Muscle layer of colon (tissue), 2 donors: Measurements from ENCODE around the gene KLHL28.

Experiments used
- H3K27ac ChIP-seq: one replicate; pipeline ENCODE4 v1.7.0; 2013; ENCODE audit warnings: low read depth, mild to moderate bottlenecking, low read length, moderate library complexity
- H3K27me3 ChIP-seq, 2 donors: one replicate each; pipeline ENCODE4 v1.7.0; 2013; ENCODE audit warnings: low read length in 2 of 2, mild to moderate bottlenecking in 2 of 2; ENCODE audit not compliant: insufficient read depth in 2 of 2, control insufficient read depth in 1 of 2
- H3K36me3 ChIP-seq: one replicate; pipeline ENCODE4 v1.7.0; 2013; ENCODE audit warnings: mild to moderate bottlenecking, low read length; ENCODE audit not compliant: insufficient read depth
- H3K4me1 ChIP-seq: one replicate; pipeline ENCODE4 v1.7.0; 2013; ENCODE audit warnings: mild to moderate bottlenecking, low read length; ENCODE audit not compliant: insufficient read depth
- H3K4me3 ChIP-seq, 2 donors: one replicate each; pipeline ENCODE4 v1.7.0; 2013; ENCODE audit warnings: low read length in 2 of 2, low read depth in 1 of 2, mild to moderate bottlenecking in 1 of 2, moderate library complexity in 1 of 2
- H3K9ac ChIP-seq: one replicate; pipeline ENCODE4 v1.7.0; 2013; ENCODE audit warnings: low read length
- H3K9me3 ChIP-seq: one replicate; pipeline ENCODE4 v1.7.0; 2013; ENCODE audit warnings: mild to moderate bottlenecking, low read length
- donor health status: abdominal sarcoma.
- donor health status: Adenocarcinoma of cecum.

KLHL28 gene

DNA sequence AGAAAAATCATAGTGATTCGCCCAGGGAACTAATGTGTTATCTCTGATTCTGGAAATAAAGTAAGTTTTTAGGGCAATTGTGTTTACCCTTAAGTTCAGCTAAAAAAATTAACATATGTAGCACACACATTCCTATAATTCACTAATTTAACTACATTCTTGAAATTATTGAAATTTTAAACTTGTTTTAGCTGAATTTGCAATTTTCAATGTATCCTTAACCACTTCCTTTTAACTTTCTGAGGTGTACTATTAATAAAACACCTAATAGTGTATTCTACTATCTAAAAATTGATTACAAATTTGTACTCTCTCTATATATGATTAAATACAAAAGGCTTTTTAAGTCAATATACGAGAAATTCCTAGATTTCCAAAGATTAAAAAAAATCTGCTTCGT, 2.2 kb downstream of the KLHL28 start:
- H3K36me3 ChIP-seq, result no peaks in the 10 kb centered on the region
- no peak overlapping the region for H3K9ac ChIP-seq
- H3K9me3 ChIP-seq, result no peaks in the 10 kb centered on the region
- no peak overlapping the region for H3K27ac ChIP-seq
- no peak overlapping the region for H3K4me3 ChIP-seq
- H3K4me1 ChIP-seq, result peaks cover 34% of the 10 kb centered on the region
- H3K27me3 ChIP-seq, result no peaks in the 10 kb centered on the region

- Histone ChIP-seq H3K4me3 (no peak overlapping the region), H3K4me1 (peaks cover 27% of the 10 kb centered on the region), H3K9ac (no peak overlapping the region), H3K9me3 (no peaks in the 10 kb centered on the region), H3K36me3 (no peaks in the 10 kb centered on the region), H3K27ac (no peak overlapping the region), H3K27me3 (no peaks in the 10 kb centered on the region)
These were observed 4.9 kb downstream of the KLHL28 start for GRCh38 chr14:44956866-44957265.

DNA sequence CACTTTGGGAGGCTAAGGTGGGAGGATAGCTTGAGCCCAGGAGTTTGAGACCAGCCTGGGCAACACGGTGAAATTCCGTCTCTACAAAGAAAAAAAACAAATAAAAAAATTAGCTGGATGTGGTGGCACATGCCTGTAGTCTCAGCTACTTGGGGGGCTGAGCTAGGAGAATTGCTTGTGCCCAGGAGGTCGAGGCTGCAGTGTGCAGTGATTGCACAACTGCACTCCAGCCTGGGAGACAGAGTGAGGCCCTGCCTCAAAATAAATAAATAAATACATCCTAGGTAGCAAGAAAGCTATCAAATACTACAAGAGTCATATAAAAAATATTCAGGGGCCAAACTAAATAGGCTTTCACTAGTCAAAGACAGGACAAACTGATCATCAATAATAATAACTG, 6.2 kb downstream of the KLHL28 start:
- Histone ChIP-seq H3K27ac (no peak overlapping the region), H3K9me3 (no peaks in the 10 kb centered on the region), H3K36me3 (no peaks in the 10 kb centered on the region), H3K9ac (no peak overlapping the region), H3K27me3 (no peaks in the 10 kb centered on the region), H3K4me3 (no peak overlapping the region), H3K4me1 (peaks cover 27% of the 10 kb centered on the region)

DNA sequence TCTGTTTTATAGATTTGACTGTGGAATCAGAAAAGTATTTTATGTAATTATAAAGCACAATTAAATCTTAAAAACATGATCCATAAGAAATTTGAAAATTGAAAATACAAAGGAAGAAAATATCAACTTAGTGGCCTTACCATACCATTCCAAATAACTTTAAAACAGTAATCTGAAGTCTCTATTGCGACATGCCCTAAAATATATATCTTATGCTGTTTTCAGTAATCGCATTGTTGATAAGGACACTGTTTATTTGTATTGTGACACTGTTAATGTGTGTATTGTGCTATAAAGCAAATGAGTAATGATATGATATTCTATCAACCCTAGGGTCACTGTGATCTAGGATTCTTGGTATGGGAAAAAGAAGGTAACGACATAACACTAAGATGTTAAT, 7.0 kb downstream of the KLHL28 start:
- H3K27ac ChIP-seq, result no peak overlapping the region
- no peak overlapping the region for H3K9ac ChIP-seq
- H3K4me1 ChIP-seq, result peaks cover 19% of the 10 kb centered on the region
- H3K4me3 ChIP-seq, result no peak overlapping the region
- no peaks in the 10 kb centered on the region for H3K36me3 ChIP-seq
- H3K27me3 ChIP-seq, result no peaks in the 10 kb centered on the region
- H3K9me3 ChIP-seq, result no peaks in the 10 kb centered on the region

DNA sequence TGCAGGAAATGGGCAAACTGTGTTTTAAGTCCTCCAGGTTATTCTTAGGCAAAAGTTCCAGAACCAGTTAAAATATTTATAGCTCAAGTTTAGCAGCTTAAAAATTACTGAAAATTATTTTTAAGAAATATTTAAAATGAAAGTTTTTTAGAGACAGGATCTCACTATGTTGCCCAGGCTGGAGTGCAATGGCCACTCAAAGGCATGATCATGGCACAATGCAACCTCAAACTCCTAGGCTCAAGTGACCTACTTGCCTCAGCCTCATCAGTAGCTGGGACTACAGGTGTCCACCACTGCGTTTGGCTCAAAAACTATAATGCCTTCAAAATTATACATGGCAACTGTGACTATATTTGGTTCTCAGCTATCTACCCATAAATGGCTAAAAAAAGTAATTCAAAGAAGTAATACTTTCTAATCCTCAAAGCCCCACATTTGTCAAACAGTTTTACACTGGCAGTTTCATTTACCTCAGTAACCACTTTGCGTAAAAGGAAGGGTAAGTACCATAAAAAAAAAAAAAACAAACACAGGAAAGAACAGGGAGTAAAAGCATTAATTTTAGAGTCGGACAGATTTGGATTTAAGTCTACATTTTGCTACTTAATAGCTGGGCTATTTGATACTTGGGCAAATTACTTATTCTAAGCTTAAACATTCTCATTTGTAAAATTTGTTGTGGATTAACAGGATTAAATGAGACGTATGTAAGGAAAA, 9.2 kb downstream of the KLHL28 start:
- H3K27me3 ChIP-seq, result no peaks in the 10 kb centered on the region
- H3K4me3 ChIP-seq, result no peak overlapping the region
- H3K27ac ChIP-seq, result no peak overlapping the region
- peaks cover 7% of the 10 kb centered on the region for H3K4me1 ChIP-seq
- H3K9ac ChIP-seq, result no peak overlapping the region
- H3K36me3 ChIP-seq, result no peaks in the 10 kb centered on the region
- no peaks in the 10 kb centered on the region for H3K9me3 ChIP-seq

DNA sequence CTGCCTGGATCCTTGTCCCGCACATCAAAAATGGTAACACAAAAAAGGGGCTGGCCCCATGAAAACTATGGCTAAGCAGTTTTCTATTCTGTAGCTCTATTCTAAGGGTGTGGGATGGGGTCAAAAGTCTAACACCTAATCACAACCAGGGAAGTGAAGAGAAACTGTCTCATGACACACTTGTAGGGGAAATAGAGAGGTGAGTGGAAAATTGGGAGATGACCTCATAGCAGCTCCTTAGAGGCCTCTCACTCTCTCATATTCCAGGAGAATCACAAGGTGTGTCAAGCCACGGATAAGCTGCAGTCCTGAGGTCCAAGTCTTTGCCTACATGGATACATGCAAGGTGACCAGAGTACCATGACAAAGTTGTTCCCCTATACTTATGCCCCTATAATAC, 10.7 kb downstream of the KLHL28 start:
- no peaks in the 10 kb centered on the region for H3K9me3 ChIP-seq
- no peak overlapping the region for H3K27ac ChIP-seq
- no peaks in the 10 kb centered on the region for H3K4me1 ChIP-seq
- H3K27me3 ChIP-seq, result no peaks in the 10 kb centered on the region
- no peak overlapping the region for H3K4me3 ChIP-seq
- H3K36me3 ChIP-seq, result no peaks in the 10 kb centered on the region
- H3K9ac ChIP-seq, result no peak overlapping the region

DNA sequence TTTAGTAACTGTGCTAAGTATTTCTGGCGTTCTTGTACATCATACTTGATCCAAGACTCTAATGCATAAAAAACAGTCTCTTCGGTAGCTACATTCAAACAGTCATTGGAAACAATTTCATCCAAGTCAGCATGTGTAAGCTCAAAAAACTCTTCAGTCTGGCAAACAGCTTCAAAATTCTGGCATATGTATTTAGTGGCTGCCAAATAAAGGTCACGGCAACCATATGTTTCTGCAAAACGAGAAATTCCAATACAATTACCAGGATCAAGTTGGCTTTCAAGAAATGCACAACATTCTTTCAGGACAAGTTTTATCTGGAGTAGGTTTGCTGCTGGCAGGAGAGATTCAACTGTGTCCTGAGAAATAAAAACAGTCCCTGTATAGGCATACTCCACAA, 16.5 kb downstream of the KLHL28 start:
- H3K4me3 ChIP-seq, result no peak overlapping the region
- no peaks in the 10 kb centered on the region for H3K9me3 ChIP-seq
- peaks cover 4% of the 10 kb centered on the region for H3K4me1 ChIP-seq
- no peaks in the 10 kb centered on the region for H3K27me3 ChIP-seq
- H3K27ac ChIP-seq, result no peak overlapping the region
- no peak overlapping the region for H3K9ac ChIP-seq
- peaks cover 13% of the 10 kb centered on the region for H3K36me3 ChIP-seq

GRCh38 chr14:44944107-44944506, 17.6 kb downstream of the KLHL28 start:
- peaks cover 19% of the 10 kb centered on the region for H3K36me3 ChIP-seq
- no peak overlapping the region for H3K27ac ChIP-seq
- no peaks in the 10 kb centered on the region for H3K27me3 ChIP-seq
- H3K9me3 ChIP-seq, result no peaks in the 10 kb centered on the region
- no peak overlapping the region for H3K9ac ChIP-seq
- no peak overlapping the region for H3K4me3 ChIP-seq
- peaks cover 4% of the 10 kb centered on the region for H3K4me1 ChIP-seq

- H3K4me1 ChIP-seq, result peaks cover 4% of the 10 kb centered on the region
- no peak overlapping the region for H3K27ac ChIP-seq
- H3K27me3 ChIP-seq, result no peaks in the 10 kb centered on the region
- H3K9ac ChIP-seq, result no peak overlapping the region
- H3K9me3 ChIP-seq, result no peaks in the 10 kb centered on the region
- H3K4me3 ChIP-seq, result no peak overlapping the region
- peaks cover 22% of the 10 kb centered on the region for H3K36me3 ChIP-seq
These were observed 19.3 kb downstream of the KLHL28 start for GRCh38 chr14:44942436-44942835.

DNA sequence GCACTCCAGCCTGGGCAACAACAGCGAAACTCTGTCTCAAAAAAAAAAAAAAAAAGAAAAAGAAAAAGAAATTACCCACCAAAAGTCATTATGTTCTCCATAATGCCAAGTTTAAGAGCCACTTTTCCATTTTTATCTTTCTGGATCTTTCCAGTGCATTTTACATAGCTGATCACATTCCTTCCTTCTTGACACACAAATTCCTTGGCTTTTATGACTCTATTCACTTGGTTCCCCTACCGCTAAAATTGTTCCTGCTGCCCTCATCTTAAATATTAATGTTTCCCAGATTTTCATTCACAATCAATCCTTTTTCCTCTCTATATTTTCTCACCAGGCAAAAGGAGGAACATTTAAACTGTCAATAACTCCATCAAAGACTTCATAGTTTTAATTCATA, 20.2 kb downstream of the KLHL28 start:
- Histone ChIP-seq H3K27me3 (no peaks in the 10 kb centered on the region), H3K27ac (no peak overlapping the region), H3K9ac (no peak overlapping the region), H3K4me1 (peaks cover 4% of the 10 kb centered on the region), H3K36me3 (peaks cover 25% of the 10 kb centered on the region), H3K4me3 (no peak overlapping the region), H3K9me3 (no peaks in the 10 kb centered on the region)

DNA sequence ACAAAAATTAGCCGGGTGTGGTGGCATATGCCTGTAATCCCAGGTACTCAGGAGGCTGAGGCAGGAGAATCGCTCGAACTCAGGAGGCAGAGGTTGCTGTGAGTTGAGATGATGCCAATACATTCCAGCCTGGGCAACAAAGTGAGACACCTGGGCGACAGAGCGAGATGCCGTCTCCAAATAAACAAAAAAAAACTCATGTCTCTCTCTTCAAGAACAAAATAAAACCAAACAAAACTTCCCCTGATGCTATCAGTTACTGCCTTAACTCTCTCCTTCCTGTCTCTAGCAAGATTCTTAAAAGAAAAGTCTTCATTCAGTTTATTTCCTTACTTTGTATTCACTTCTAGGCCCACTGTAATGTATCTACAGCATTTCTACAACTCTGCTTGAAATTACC, 20.8 kb downstream of the KLHL28 start:
- no peaks in the 10 kb centered on the region for H3K27me3 ChIP-seq

DNA sequence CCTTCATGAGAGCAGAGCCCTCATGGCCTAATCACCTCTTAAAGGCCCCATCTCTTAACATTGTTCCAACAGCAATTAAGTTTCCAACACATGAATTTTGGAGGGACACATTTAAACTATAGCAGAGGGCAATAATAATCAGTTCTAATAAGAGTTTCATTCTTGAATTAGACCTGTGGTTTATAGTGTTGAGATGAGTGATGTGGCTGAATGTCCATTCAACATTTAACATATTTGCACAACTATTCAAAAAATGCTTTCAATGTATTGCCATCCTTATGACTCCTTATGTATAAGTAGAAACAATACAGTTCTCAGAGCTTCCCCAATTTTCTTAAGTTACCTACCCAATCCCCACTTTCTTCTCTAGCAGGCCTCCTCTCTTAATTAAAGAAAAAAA, 21.5 kb downstream of the KLHL28 start:
- H3K36me3 ChIP-seq, result peaks cover 22% of the 10 kb centered on the region
- H3K27me3 ChIP-seq, result no peaks in the 10 kb centered on the region
- no peak overlapping the region for H3K9ac ChIP-seq
- H3K9me3 ChIP-seq, result no peaks in the 10 kb centered on the region
- H3K4me3 ChIP-seq, result no peak overlapping the region
- H3K4me1 ChIP-seq, result no peaks in the 10 kb centered on the region
- H3K27ac ChIP-seq, result no peak overlapping the region

More for the DNA sequence above, 20.8 kb downstream of the KLHL28 start:
- no peaks in the 10 kb centered on the region for H3K9me3 ChIP-seq
- no peak overlapping the region for H3K4me3 ChIP-seq
- H3K9ac ChIP-seq, result no peak overlapping the region
- peaks cover 29% of the 10 kb centered on the region for H3K36me3 ChIP-seq
- peaks cover 4% of the 10 kb centered on the region for H3K4me1 ChIP-seq
- no peak overlapping the region for H3K27ac ChIP-seq
